IMR-90 (cell line): ENCODE data around the gene NPC1. TPM values are rescaled to one million over a fixed set of nuclear protein-coding genes. Genes with fewer than 3 reads are reported as not detected.
A peak's percentile ranks its signal among the peaks of the same experiment; 100 is the strongest.

Source experiments
- ATAC-seq: fragments of 200-7000 bp; cut with Tn5 transposase; 2 replicates; pipeline ENCODE4 v1.9.1; 2020; ENCODE audit warnings: low read depth, mild to moderate bottlenecking, moderate library complexity
- BruUV-seq: library from RNA; stranded (reverse); fragments of 400-500 nt; replicated peaks from 2 replicates; lab custom pipeline; 2021; lab: Mats Ljungman, UMichigan
- CTCF ChIA-PET: fragments of 300-600 bp; formaldehyde crosslinking; extraction: SDS; loops from one replicate; lab custom pipeline; 2021; ENCODE audit warnings: antibody characterized with exemption; lab: Yijun Ruan, JAX
- POLR2A ChIA-PET: fragments of 300-600 bp; sonication (Branson Sonifier 250); formaldehyde crosslinking; loops from one replicate; lab custom pipeline; 2022; ENCODE audit warnings: antibody characterized with exemption; ENCODE audit not compliant: unreplicated experiment; lab: Charles Lee
- DNase-seq: peaks from one replicate; pipeline ENCODE4 v3.0.0; 2013
- H2AFZ ChIP-seq: replicated peaks from 2 replicates; pipeline ENCODE3; 2013; ENCODE audit warnings: low read length, mild to moderate bottlenecking; ENCODE audit not compliant: poor library complexity
- H2AK5ac ChIP-seq: 2 replicates; pipeline ENCODE4 v1.6.1; 2013; ENCODE audit warnings: low read depth, low read length, inconsistent platforms
- H2AK9ac ChIP-seq: replicated peaks from 2 replicates; pipeline ENCODE3; 2013; ENCODE audit warnings: mild to moderate bottlenecking, low read depth, low read length, moderate library complexity; ENCODE audit not compliant: poor library complexity
- H2BK120ac ChIP-seq: 2 replicates; pipeline ENCODE4 v1.6.1; 2013; ENCODE audit warnings: low read depth, low read length, inconsistent platforms
- H2BK15ac ChIP-seq: 3 replicates; pipeline ENCODE4 v1.6.1; 2013; ENCODE audit warnings: low read depth, low read length, inconsistent platforms
- H2BK20ac ChIP-seq: 2 replicates; pipeline ENCODE4 v1.6.1; 2013; ENCODE audit warnings: low read depth, mild to moderate bottlenecking, inconsistent platforms, low read length, moderate library complexity
- H2BK5ac ChIP-seq: 2 replicates; pipeline ENCODE4 v1.6.1; 2013; ENCODE audit warnings: mild to moderate bottlenecking, low read depth, low read length, inconsistent platforms; ENCODE audit not compliant: poor library complexity, severe bottlenecking
- H3K14ac ChIP-seq: replicated peaks from 2 replicates; pipeline ENCODE4 v1.6.1; 2013; ENCODE audit warnings: low read depth, low read length, inconsistent platforms
- H3K18ac ChIP-seq: 2 replicates; pipeline ENCODE4 v1.6.1; 2013; ENCODE audit warnings: low read depth, low read length, control low read depth
- H3K23ac ChIP-seq: 2 replicates; pipeline ENCODE4 v1.6.1; 2013; ENCODE audit warnings: low read depth, low read length, inconsistent platforms
- H3K27ac ChIP-seq: 2 replicates; pipeline ENCODE4 v1.5.1; 2013; ENCODE audit warnings: mild to moderate bottlenecking, control low read depth, low read length; ENCODE audit not compliant: insufficient read depth
- H3K27me3 ChIP-seq: 2 replicates; pipeline ENCODE4 v1.6.1; 2013; ENCODE audit warnings: low read length; ENCODE audit not compliant: control insufficient read depth, insufficient read depth
- H3K36me3 ChIP-seq: 2 replicates; pipeline ENCODE4 v1.6.1; 2013; ENCODE audit warnings: low read length, mixed read lengths; ENCODE audit not compliant: control insufficient read depth, insufficient read depth
- H3K4ac ChIP-seq: 2 replicates; pipeline ENCODE4 v1.6.1; 2013; ENCODE audit warnings: low read depth, low read length, inconsistent platforms
- H3K4me1 ChIP-seq: 2 replicates; pipeline ENCODE4 v1.6.1; 2013; ENCODE audit warnings: low read length, mixed read lengths; ENCODE audit not compliant: control insufficient read depth, insufficient read depth
- H3K4me2 ChIP-seq: 2 replicates; pipeline ENCODE4 v1.6.1; 2013; ENCODE audit warnings: low read depth, mild to moderate bottlenecking, control low read depth, low read length, moderate library complexity
- H3K4me3 ChIP-seq: 2 replicates; pipeline ENCODE4 v1.5.1; 2013; ENCODE audit warnings: low read depth, mild to moderate bottlenecking, control low read depth, low read length, moderate library complexity; ENCODE audit not compliant: insufficient read depth
- H3K56ac ChIP-seq: 2 replicates; pipeline ENCODE4 v1.6.1; 2013; ENCODE audit warnings: low read length, inconsistent platforms; ENCODE audit not compliant: insufficient read depth; ENCODE audit errors: extremely low read depth
- H3K79me1 ChIP-seq, 2 experiments: 2 replicates each; pipeline ENCODE4 v1.6.1; 2013; ENCODE audit warnings: low read length in 2 of 2, inconsistent platforms in 1 of 2, low read depth in 1 of 2
- H3K9ac ChIP-seq: 2 replicates; pipeline ENCODE4 v1.6.1; 2013; ENCODE audit warnings: low read depth, low read length, control low read depth
- H3K9me1 ChIP-seq: 2 replicates; pipeline ENCODE4 v1.6.1; 2013; ENCODE audit warnings: low read length, inconsistent platforms; ENCODE audit not compliant: insufficient read depth
- H3K9me3 ChIP-seq: 2 replicates; pipeline ENCODE4 v1.6.1; 2013; ENCODE audit warnings: low read length; ENCODE audit not compliant: control insufficient read depth, insufficient read depth
- H4K20me1 ChIP-seq: 2 replicates; pipeline ENCODE4 v1.6.1; 2013; ENCODE audit warnings: low read length, inconsistent platforms; ENCODE audit not compliant: insufficient read depth
- H4K5ac ChIP-seq: 2 replicates; pipeline ENCODE4 v1.6.1; 2013; ENCODE audit warnings: mild to moderate bottlenecking, low read depth, low read length, control low read depth
- H4K8ac ChIP-seq, 2 experiments: 2 replicates each; pipeline ENCODE4 v1.6.1; 2013; ENCODE audit warnings: low read depth in 2 of 2, low read length in 2 of 2, control low read depth in 1 of 2, inconsistent platforms in 1 of 2
- H4K91ac ChIP-seq: 2 replicates; pipeline ENCODE4 v1.6.1; 2013; ENCODE audit warnings: low read depth, low read length, inconsistent platforms; ENCODE audit not compliant: insufficient read depth
- BHLHE40 ChIP-seq: fragments of 150-350 bp; IDR thresholded peaks from 2 replicates; pipeline ENCODE4 v1.6.1; 2016; ENCODE audit warnings: mild to moderate bottlenecking, low read depth, low read length
- CEBPB ChIP-seq: IDR thresholded peaks from 2 replicates; pipeline ENCODE4 v1.6.1; 2012; ENCODE audit warnings: low read depth, low read length, improper control_type of control experiment
- CHD1 ChIP-seq: IDR thresholded peaks from 2 replicates; pipeline ENCODE4 v1.6.1; 2012; ENCODE audit warnings: low read depth, low read length, improper control_type of control experiment
- FOS ChIP-seq: fragments of 150-350 bp; IDR thresholded peaks from 2 replicates; pipeline ENCODE4 v1.6.1; 2016; ENCODE audit warnings: low read depth, low read length
- MAFK ChIP-seq: IDR thresholded peaks from 2 replicates; pipeline ENCODE4 v1.6.1; 2012; ENCODE audit warnings: low read depth, low read length, improper control_type of control experiment
- MAZ ChIP-seq: IDR thresholded peaks from 2 replicates; pipeline ENCODE4 v1.6.1; 2012; ENCODE audit warnings: low read depth, mild to moderate bottlenecking, low read length, improper control_type of control experiment, moderate library complexity, borderline replicate concordance
- MXI1 ChIP-seq: IDR thresholded peaks from 2 replicates; pipeline ENCODE4 v1.6.1; 2012; ENCODE audit warnings: low read depth, mild to moderate bottlenecking, low read length, moderate library complexity, borderline replicate concordance
- NFE2L2 ChIP-seq: fragments of 150-350 bp; IDR thresholded peaks from 2 replicates; pipeline ENCODE4 v1.6.1; 2016; ENCODE audit warnings: low read depth, mild to moderate bottlenecking, low read length
- POLR2A ChIP-seq: IDR thresholded peaks from 2 replicates; pipeline ENCODE4 v1.6.1; 2012; ENCODE audit warnings: mild to moderate bottlenecking, low read depth, low read length
- RAD21 ChIP-seq: IDR thresholded peaks from 2 replicates; pipeline ENCODE4 v1.6.1; 2012; ENCODE audit warnings: low read length, improper control_type of control experiment
- RCOR1 ChIP-seq: IDR thresholded peaks from 2 replicates; pipeline ENCODE4 v1.6.1; 2012; ENCODE audit warnings: mild to moderate bottlenecking, low read length, improper control_type of control experiment; ENCODE audit not compliant: insufficient replicate concordance
- RFX5 ChIP-seq: IDR thresholded peaks from 2 replicates; pipeline ENCODE4 v1.8.0; 2012; ENCODE audit warnings: low read depth, mild to moderate bottlenecking, low read length, moderate library complexity
- SMC3 ChIP-seq: fragments of 150-350 bp; IDR thresholded peaks from 2 replicates; pipeline ENCODE4 v1.6.1; 2016; ENCODE audit warnings: low read depth, mild to moderate bottlenecking, antibody characterized with exemption, low read length, moderate library complexity
- WGBS, 2 experiments: methylation state at CpG; one replicate each; pipeline versions ENCODE4 v1.1.5 to v1.1.7; 2013; ENCODE audit warnings: missing lambda C conversion rate in 2 of 2; ENCODE audit not compliant: insufficient read length in 1 of 2; ENCODE audit errors: extremely low coverage in 2 of 2; 5-methylcytosine and 5-hydroxymethylcytosine counted together
- dilution Hi-C: fragments of 300-500 bp; cut with HindIII; formaldehyde crosslinking; loops from one replicate; pipeline ENCODE4 v1.14.3; 2018; ENCODE audit warnings: low sequenced_read_pairs; ENCODE audit not compliant: unreplicated experiment
- in situ Hi-C: fragments of 300-500 bp; cut with MboI; formaldehyde crosslinking; loops from 3 replicates; pipeline ENCODE4 v1.14.3; 2019; ENCODE audit warnings: low sequenced_read_pairs, inconsistent platforms, mixed read lengths
- intact Hi-C: fragments of 100-400 bp; cut with micrococcal nuclease; formaldehyde crosslinking; loops from 2 replicates; pipeline ENCODE4 v1.10.0; 2022
- polyA plus RNA-seq, 3 experiments: library from polyadenylated mRNA; depleted of rRNA; stranded (reverse); fragments of >200 nt; gene quantifications; 2 replicates each; pipeline ENCODE4 v1.2.3, GENCODE V29; 2012; ENCODE audit warnings: low replicate concordance in 1 of 3
- total RNA-seq: library from RNA; depleted of rRNA; stranded (reverse); fragments of >200 nt; gene quantifications from 2 replicates; pipeline ENCODE4 v1.2.3, GENCODE V29; 2012
- TF ChIP-seq, protein P1 (sequence below): fragments of 150-350 bp; IDR thresholded peaks from 2 replicates; pipeline ENCODE4 v1.6.1; 2017; ENCODE audit warnings: mild to moderate bottlenecking, antibody characterized with exemption, low read length, low read depth
- TF ChIP-seq, protein P2 (sequence below): conservative IDR thresholded peaks from 2 replicates; pipeline ENCODE4 v1.5.1; 2012; ENCODE audit warnings: mild to moderate bottlenecking, low read depth, low read length, improper control_type of control experiment

NPC1 gene
- total and polyA plus RNA-seq, 2 of the 4 experiments (the other 2 are of a cell fraction): 7.5 to 7.9 TPM

DNA sequence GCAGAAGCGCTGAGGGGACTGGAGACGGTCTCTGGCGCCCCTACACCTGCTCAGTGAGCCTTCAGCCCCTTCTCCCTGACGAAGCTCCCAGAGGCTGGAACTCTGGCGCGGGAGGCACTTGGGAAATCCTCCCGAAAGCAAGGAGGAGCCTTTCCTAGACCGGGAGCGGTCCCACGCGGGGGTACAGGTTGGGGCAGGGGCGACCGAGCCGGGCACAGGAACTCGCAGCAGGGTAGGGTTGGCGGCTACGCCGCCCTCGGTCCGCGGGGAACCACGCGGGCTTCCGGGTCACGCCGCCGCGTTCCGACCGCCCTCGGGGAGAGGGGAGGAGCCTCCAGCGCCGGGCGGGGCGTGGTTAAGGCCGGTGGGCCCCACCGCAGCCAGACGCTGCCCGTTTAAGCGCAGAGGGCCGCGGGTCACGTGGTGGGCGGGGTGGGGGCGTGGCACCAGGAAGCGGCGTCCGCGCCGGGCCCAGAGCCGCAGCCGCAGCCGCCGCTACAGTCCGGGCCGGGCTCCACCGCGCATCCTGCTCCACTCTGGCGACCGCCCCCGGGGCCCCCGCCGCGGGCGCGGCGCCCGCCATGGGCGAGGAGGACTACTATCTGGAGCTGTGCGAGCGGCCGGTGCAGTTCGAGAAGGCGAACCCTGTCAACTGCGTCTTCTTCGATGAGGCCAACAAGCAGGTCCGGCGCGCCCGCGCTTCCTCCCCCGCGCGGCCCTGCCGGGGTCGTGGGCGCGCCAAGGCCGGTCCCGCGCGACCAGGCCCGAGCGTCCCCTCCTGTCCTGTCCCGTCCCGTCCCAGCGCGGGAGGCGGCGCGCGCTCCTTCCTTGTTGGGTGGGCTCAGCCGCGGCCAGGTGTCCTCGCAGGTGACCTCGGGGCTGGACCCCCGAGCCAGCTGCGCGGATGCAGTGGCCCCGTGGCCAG, 83.0 kb downstream of the NPC1 start, which contains the start of gene RMC1:
Gene RMC1, plus strand, starts transcription at position 474 of the 925 bp plus-strand sequence. Its CDS starts 108 bp downstream, at position 582.
- H2AFZ ChIP-seq: peak within 1 kb of the TSS; percentile 95
- H2AK5ac ChIP-seq: peak within 1 kb of the TSS; percentile 30; the same call in 1 of the 2 replicates
- H3K9me3 ChIP-seq: no peaks in the 10 kb centered on the region
- H2BK120ac ChIP-seq: peak within 1 kb of the TSS; percentile 93
- H3K4me2 ChIP-seq: peak within 1 kb of the TSS; percentile 99
- intact Hi-C loops: loop anchor here (5.0 kb wide), 1 partner anchor 84 kb away; the partner anchor contains the start of gene NPC1
- H4K91ac ChIP-seq: peak within 1 kb of the TSS; percentile 87
- H4K8ac ChIP-seq: peak within 1 kb of the TSS; percentile 77 to 84
- WGBS, 2 experiments: 0% methylated on average over 58 of the region's 110 CpGs; no CpG with 5 or more reads in 1 of the 2 experiments
- DNase-seq (peak; percentile 90), ATAC-seq (peak; percentile 97)
- 0 out of 3 replicates have a peak within 1 kb of the TSS, but pooled peaks have one; percentile 12 for H2BK15ac ChIP-seq
- peak within 1 kb of the TSS; percentile 91 for H2AK9ac ChIP-seq
- H4K5ac ChIP-seq: peak within 1 kb of the TSS; percentile 76
- H3K9me1 ChIP-seq: peaks cover 13% of the 10 kb centered on the region
- dilution Hi-C loops: no loop called here
- H3K79me1 ChIP-seq: peaks cover 21 to 34% of the 10 kb centered on the region in 2 experiments
- peaks cover 4% of the 10 kb centered on the region; the same call in 1 of the 2 replicates for H4K20me1 ChIP-seq
- H3K27ac ChIP-seq: peak within 1 kb of the TSS; percentile 74
- peak within 1 kb of the TSS; percentile 79 for H3K9ac ChIP-seq
- peaks cover 12% of the 10 kb centered on the region for H3K4me1 ChIP-seq
- in situ Hi-C loops: no loop called here
- H3K27me3 ChIP-seq: no peaks in the 10 kb centered on the region
- H3K36me3 ChIP-seq: peaks cover 6% of the 10 kb centered on the region
- H2BK5ac ChIP-seq: peak within 1 kb of the TSS; percentile 67
- peak within 1 kb of the TSS; percentile 88 for H3K14ac ChIP-seq
- H3K23ac ChIP-seq: peak within 1 kb of the TSS; percentile 93
- peak within 1 kb of the TSS; percentile 90 for H3K4ac ChIP-seq
- POLR2A ChIA-PET: no interaction called here
- peak within 1 kb of the TSS; percentile 52; the same call in 1 of the 2 replicates for H3K56ac ChIP-seq
- H3K18ac ChIP-seq: peak within 1 kb of the TSS; percentile 30; the same call in 1 of the 2 replicates
- 0 out of 2 replicates have a peak within 1 kb of the TSS, but pooled peaks have one; percentile 53 for H2BK20ac ChIP-seq
- no TSS peak for BruUV-seq
- peak within 1 kb of the TSS; percentile 73 for H3K4me3 ChIP-seq
- CTCF ChIA-PET: no interaction called here
- no peak for TF ChIP-seq CEBPB
- no peak for TF ChIP-seq RAD21
- no peak for TF ChIP-seq CHD1
- peak; percentile 84 for TF ChIP-seq POLR2A
- peak; percentile 58; the same call in 1 of the 2 replicates for TF ChIP-seq BHLHE40
- no peak for TF ChIP-seq RFX5
- TF ChIP-seq, protein P1, sequence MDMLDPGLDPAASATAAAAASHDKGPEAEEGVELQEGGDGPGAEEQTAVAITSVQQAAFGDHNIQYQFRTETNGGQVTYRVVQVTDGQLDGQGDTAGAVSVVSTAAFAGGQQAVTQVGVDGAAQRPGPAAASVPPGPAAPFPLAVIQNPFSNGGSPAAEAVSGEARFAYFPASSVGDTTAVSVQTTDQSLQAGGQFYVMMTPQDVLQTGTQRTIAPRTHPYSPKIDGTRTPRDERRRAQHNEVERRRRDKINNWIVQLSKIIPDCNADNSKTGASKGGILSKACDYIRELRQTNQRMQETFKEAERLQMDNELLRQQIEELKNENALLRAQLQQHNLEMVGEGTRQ: peak; percentile 97
- no peak for TF ChIP-seq MAFK
- TF ChIP-seq RCOR1: no peak
- TF ChIP-seq MAZ: no peak; the same call in 1 of the 2 replicates
- TF ChIP-seq SMC3: no peak
- no peak for TF ChIP-seq NFE2L2
- peak; percentile 64 for TF ChIP-seq MXI1
- TF ChIP-seq, protein P2, sequence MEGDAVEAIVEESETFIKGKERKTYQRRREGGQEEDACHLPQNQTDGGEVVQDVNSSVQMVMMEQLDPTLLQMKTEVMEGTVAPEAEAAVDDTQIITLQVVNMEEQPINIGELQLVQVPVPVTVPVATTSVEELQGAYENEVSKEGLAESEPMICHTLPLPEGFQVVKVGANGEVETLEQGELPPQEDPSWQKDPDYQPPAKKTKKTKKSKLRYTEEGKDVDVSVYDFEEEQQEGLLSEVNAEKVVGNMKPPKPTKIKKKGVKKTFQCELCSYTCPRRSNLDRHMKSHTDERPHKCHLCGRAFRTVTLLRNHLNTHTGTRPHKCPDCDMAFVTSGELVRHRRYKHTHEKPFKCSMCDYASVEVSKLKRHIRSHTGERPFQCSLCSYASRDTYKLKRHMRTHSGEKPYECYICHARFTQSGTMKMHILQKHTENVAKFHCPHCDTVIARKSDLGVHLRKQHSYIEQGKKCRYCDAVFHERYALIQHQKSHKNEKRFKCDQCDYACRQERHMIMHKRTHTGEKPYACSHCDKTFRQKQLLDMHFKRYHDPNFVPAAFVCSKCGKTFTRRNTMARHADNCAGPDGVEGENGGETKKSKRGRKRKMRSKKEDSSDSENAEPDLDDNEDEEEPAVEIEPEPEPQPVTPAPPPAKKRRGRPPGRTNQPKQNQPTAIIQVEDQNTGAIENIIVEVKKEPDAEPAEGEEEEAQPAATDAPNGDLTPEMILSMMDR: 0 out of 2 replicates have a peak, but pooled peaks have one; percentile 6
- no peak for TF ChIP-seq FOS
